Stimulated activated CD4-positive, alpha-beta T cell treated with anti-CD3 and anti-CD28 coated beads, Interleukin-4, amount 100 ng/mL, for 24 hours (primary cell): Measurements from ENCODE around the gene PPP1R12A.

Experiments
- DNase-seq: peaks from one replicate; pipeline ENCODE4 v3.0.0-alpha.2; 2020

PPP1R12A gene

GRCh38 chr12:79766705-79767464 is 168.0 kb downstream of the PPP1R12A start:
- DNase-seq, result no peak

GRCh38 chr12:79765157-79765556 is 169.7 kb downstream of the PPP1R12A start:
- no peak for DNase-seq

DNA sequence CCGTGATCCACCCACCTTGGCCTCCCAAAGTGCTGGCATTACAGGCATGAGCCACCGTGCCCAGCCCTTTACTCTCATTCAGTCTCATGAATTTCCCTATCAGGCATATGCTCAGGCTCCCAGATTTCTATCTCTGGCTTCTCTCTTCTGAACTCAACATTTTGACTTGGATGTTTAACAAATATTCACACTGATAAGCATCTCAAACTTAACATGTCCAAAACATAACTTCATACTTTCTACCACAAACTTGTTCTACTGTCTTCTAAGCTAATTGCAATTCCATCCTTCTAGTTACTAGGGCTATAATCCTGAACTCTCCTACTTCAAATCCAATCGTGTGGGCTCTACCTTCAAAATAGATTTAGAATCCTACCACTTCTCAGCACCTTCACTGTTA is 170.3 kb downstream of the PPP1R12A start:
- DNase-seq, result no peak

DNA sequence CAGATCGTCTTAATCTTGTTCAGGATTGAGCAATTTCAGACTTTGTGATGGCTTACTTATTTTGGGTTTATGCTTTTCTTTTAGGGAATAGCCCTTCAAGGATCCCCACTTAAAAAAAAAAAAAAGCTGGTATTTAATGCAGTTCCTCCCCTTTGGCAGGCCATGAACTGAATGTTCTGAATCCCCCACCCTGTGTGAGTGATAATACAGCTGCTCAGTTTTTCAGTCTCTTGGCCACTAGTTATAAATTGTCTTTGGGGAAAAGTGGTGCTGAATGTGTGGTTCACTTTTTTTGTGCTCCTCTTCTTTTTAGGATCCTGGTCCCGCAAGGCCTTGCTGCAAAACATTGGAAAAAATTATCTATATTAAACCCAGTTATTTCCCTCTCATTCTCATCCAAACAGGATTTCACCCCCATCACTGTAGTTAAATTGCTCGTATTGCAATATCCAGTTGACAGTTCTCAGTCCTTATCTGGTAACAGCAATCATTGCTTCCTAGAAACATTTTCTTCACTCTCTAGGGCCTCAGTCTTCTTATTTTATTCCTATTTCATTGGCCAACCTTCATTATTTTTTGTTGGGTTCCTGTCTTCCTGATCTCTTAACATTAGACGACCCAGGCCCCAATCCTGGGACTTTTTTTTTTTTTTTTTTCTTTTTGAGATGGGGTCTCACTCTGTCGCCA is 171.0 kb downstream of the PPP1R12A start:
- DNase-seq, result no peak

- no peak for DNase-seq
These were observed 173.6 kb downstream of the PPP1R12A start for GRCh38 chr12:79761341-79761740.

GRCh38 chr12:79747274-79747673 is 187.6 kb downstream of the PPP1R12A start:
- DNase-seq, result no peak

DNA sequence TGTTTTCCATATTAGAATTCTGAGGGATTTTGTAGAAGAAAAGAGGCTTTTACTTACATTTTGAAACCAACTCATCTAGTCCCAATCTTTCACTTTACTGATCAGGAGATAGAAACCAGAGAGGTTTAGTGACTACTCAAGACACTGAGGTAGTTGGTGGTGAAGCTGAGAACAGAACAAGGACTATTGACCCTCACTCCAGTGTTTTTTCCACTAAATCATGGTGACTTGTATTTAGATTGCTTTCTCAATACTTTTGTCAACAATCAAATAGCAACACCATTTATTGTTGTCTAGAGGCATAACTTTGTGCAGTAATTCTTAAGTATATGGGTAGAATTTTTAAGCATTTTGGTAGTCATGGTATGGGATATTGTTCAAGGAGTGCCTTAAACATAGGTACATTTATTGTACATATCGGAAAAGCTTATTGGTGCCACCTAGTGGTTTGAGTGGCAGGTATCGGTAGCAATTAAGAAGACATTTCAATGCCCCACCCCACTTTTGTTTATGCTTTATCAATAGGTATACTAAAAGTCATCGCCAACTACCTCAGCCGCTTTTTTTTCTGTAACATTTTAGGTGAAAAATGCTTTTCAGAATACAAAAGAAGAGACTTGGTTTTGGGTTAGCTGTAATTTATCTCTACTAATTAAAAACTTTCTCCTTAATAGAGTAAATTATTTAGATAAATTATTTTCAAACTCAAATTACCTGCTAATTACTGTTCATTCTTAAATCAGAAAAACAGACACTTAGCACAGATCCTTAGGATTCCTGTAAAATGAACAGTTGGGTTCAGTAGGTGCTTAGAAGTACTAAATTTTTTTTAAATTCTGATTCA is 196.8 kb downstream of the PPP1R12A start:
- peak; percentile 19 for DNase-seq

DNA sequence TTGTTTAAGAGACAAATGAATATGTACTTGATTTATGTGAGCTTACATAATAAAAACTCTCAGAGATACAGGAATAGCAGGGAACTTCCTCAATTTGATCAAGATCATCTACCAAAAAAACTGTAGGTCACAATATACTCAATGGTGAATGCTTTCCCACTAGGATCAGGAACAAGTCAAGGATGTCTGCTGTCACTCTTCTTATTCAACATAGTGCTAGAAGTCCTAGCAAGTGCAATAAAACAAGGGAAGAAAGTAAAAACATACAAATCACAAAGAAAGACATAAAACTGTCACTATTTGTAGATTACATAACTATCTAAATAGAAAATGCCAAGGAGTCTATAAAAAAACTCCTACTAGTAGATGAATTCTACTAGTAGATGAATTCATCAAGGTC is 202.3 kb downstream of the PPP1R12A start:
- no peak for DNase-seq

DNA sequence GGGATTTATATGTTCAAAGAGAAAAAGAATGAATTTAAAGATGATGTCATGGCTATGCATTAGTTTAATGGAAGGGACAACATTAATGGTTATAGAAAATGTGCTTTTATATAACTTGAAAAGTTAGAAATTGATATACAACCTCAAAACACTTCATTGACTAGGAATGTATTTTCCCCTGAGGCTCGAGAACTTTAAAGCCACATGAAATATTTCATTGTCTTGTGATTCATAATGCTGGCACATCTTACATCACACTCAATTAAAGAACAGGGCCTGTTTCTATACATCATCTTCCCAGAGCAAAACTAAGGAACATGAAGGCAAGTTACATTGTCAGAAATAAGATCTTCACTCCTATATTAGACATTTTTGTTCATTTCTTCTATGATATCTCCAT is 208.9 kb downstream of the PPP1R12A start:
- no peak for DNase-seq
